Ishikawa (cell line): ENCODE data around the gene PARD3B.

Experiments
- CEBPB ChIP-seq: IDR thresholded peaks from 2 replicates; pipeline ENCODE4 v1.6.1; 2012
- CREB1 ChIP-seq: IDR thresholded peaks from 2 replicates; pipeline ENCODE4 v1.6.1; 2012; ENCODE audit warnings: low read depth
- EGR1 ChIP-seq: IDR thresholded peaks from 2 replicates; pipeline ENCODE4 v1.6.1; 2012
- EP300 ChIP-seq: IDR thresholded peaks from 2 replicates; pipeline ENCODE4 v1.6.1; 2012; ENCODE audit warnings: borderline replicate concordance
- FOXM1 ChIP-seq: IDR thresholded peaks from 2 replicates; pipeline ENCODE4 v1.6.1; 2012; ENCODE audit warnings: low read depth, borderline replicate concordance
- MAX ChIP-seq: IDR thresholded peaks from 2 replicates; pipeline ENCODE4 v1.6.1; 2012
- RAD21 ChIP-seq: IDR thresholded peaks from 2 replicates; pipeline ENCODE4 v1.6.1; 2012; ENCODE audit warnings: low read depth
- REST ChIP-seq: IDR thresholded peaks from 2 replicates; pipeline ENCODE4 v1.6.1; 2012; ENCODE audit warnings: low read depth, mild to moderate bottlenecking
- TAF1 ChIP-seq: IDR thresholded peaks from 2 replicates; pipeline ENCODE4 v1.6.1; 2012; ENCODE audit warnings: low read depth, mild to moderate bottlenecking
- TCF12 ChIP-seq: IDR thresholded peaks from 2 replicates; pipeline ENCODE4 v1.6.1; 2012; ENCODE audit warnings: low read depth
- TEAD4 ChIP-seq: IDR thresholded peaks from 2 replicates; pipeline ENCODE4 v1.6.1; 2012
- USF1 ChIP-seq: IDR thresholded peaks from 2 replicates; pipeline ENCODE4 v1.6.1; 2012
- YY1 ChIP-seq: IDR thresholded peaks from 2 replicates; pipeline ENCODE4 v1.6.1; 2012; ENCODE audit warnings: low read depth
- ZBTB7A ChIP-seq: IDR thresholded peaks from 2 replicates; pipeline ENCODE4 v1.6.1; 2012; ENCODE audit warnings: low read depth

GRCh38 chr2:205217004-205217403 lies 671.7 kb downstream of the PARD3B start:
- no peak for TF ChIP-seq MAX
- TF ChIP-seq YY1, result no peak
- no peak for TF ChIP-seq CREB1
- no peak for TF ChIP-seq REST
- TF ChIP-seq TAF1, result no peak
- no peak for TF ChIP-seq EP300
- TF ChIP-seq RAD21, result no peak
- TF ChIP-seq TCF12, result no peak
- TF ChIP-seq ZBTB7A, result no peak
- TF ChIP-seq USF1, result no peak
- no peak for TF ChIP-seq EGR1
- TF ChIP-seq CEBPB, result no peak
- TF ChIP-seq TEAD4, result no peak
- no peak for TF ChIP-seq FOXM1
